Astrocyte of the cerebellum (primary cell): ENCODE measurements around the gene PRDM16.

ENCODE experiments used
- DNase-seq: peaks from one replicate; pipeline ENCODE4 v3.0.0-alpha.2; 2011; ENCODE audit warnings: low read depth
- H3K4me3 ChIP-seq: 2 replicates; pipeline ENCODE4 v1.5.1; 2011; ENCODE audit warnings: mild to moderate bottlenecking, low read depth, low read length, moderate library complexity
- CTCF ChIP-seq: IDR thresholded peaks from 2 replicates; pipeline ENCODE4 v1.5.1; 2012; ENCODE audit warnings: low read length, low read depth, moderate library complexity, mild to moderate bottlenecking; ENCODE audit errors: missing control alignments
- in situ Hi-C: cut with HindIII; loops from 2 replicates; pipeline ENCODE4 v1.10.0; 2017; ENCODE audit warnings: low sequenced_read_pairs

PRDM16 gene

GRCh38 chr1:3327389-3327702 lies 258.3 kb downstream of the PRDM16 start:
- TF ChIP-seq CTCF, result no peak
- in situ Hi-C loops, result no loop called here
- no peak overlapping the region for H3K4me3 ChIP-seq
- DNase-seq, result no peak

GRCh38 chr1:3327936-3328590 lies 259.1 kb downstream of the PRDM16 start:
- in situ Hi-C loops, result no loop called here
- no peak for TF ChIP-seq CTCF
- DNase-seq, result no peak

GRCh38 chr1:3329640-3330281 lies 260.8 kb downstream of the PRDM16 start:
- TF ChIP-seq CTCF, result no peak
- in situ Hi-C loops, result loop anchor here (10.0 kb wide), 1 partner anchor 75 kb away; no protein-coding TSS in a partner anchor
- H3K4me3 ChIP-seq, result no peak overlapping the region
- DNase-seq, result no peak

More at GRCh38 chr1:3327936-3328590, 259.1 kb downstream of the PRDM16 start:
- H3K4me3 ChIP-seq, result no peak overlapping the region

- no peak for TF ChIP-seq CTCF
- no peak overlapping the region for H3K4me3 ChIP-seq
- DNase-seq, result no peak
- in situ Hi-C loops, result loop anchor here (10.0 kb wide), 1 partner anchor 74 kb away; no protein-coding TSS in a partner anchor
Observed at GRCh38 chr1:3330771-3331245, 261.8 kb downstream of the PRDM16 start.

GRCh38 chr1:3331564-3331963 lies 262.6 kb downstream of the PRDM16 start:
- no peak for DNase-seq
- in situ Hi-C loops, result loop anchor here (10.0 kb wide), 1 partner anchor 73 kb away; no protein-coding TSS in a partner anchor
- no peak for TF ChIP-seq CTCF
- H3K4me3 ChIP-seq, result no peak overlapping the region

GRCh38 chr1:3332043-3332442 lies 263.0 kb downstream of the PRDM16 start:
- no peak overlapping the region for H3K4me3 ChIP-seq
- DNase-seq, result no peak
- in situ Hi-C loops, result loop anchor here (10.0 kb wide), 1 partner anchor 73 kb away; no protein-coding TSS in a partner anchor
- TF ChIP-seq CTCF, result no peak
